ENCODE data around the gene TTC33. TPM values are rescaled to one million over a fixed set of nuclear protein-coding genes. Genes with fewer than 3 reads are reported as not detected.

The TTC33 gene
- total RNA-seq, 1 donor from 2014 or later: 18.5 TPM

GRCh38 chr5:40556811-40557210 is 198.9 kb downstream of the TTC33 start:
- Mint-ChIP-seq H3K27ac (ENCODE audit: unreplicated experiment) (no peak overlapping the region), H3K4me3 (no peak overlapping the region), H3K4me1 (peaks cover 33% of the 10 kb centered on the region), H3K36me3 (ENCODE audit: low read depth) (no peaks in the 10 kb centered on the region), H3K27me3 (ENCODE audit: low read depth) (no peaks in the 10 kb centered on the region), H3K9me3 (no peaks in the 10 kb centered on the region)
- no peak for TF ChIP-seq CTCF (conservative IDR thresholded peaks at IDR 0.05)
- DNase-seq (ENCODE audit: low read depth, low spot score): no peak

GRCh38 chr5:40555886-40556285 is 199.9 kb downstream of the TTC33 start:
- Mint-ChIP-seq H3K4me1 (peaks cover 33% of the 10 kb centered on the region), H3K27me3 (ENCODE audit: low read depth) (no peaks in the 10 kb centered on the region), H3K36me3 (ENCODE audit: low read depth) (no peaks in the 10 kb centered on the region), H3K9me3 (no peaks in the 10 kb centered on the region), H3K4me3 (no peak overlapping the region), H3K27ac (ENCODE audit: unreplicated experiment) (no peak overlapping the region)
- DNase-seq (ENCODE audit: low read depth, low spot score): no peak
- no peak for TF ChIP-seq CTCF (conservative IDR thresholded peaks at IDR 0.05)

- peaks cover 33% of the 10 kb centered on the region for H3K4me1 Mint-ChIP-seq
- peaks cover 3% of the 10 kb centered on the region for H3K36me3 Mint-ChIP-seq (ENCODE audit: low read depth)
- DNase-seq (ENCODE audit: low read depth, low spot score): no peak
- H3K4me3 Mint-ChIP-seq: no peak overlapping the region
- H3K27me3 Mint-ChIP-seq (ENCODE audit: low read depth): no peaks in the 10 kb centered on the region
- no peak for TF ChIP-seq CTCF (conservative IDR thresholded peaks at IDR 0.05)
- H3K27ac Mint-ChIP-seq (ENCODE audit: unreplicated experiment): no peak overlapping the region
- no peaks in the 10 kb centered on the region for H3K9me3 Mint-ChIP-seq
Measured at GRCh38 chr5:40554813-40555212, 200.9 kb downstream of the TTC33 start.

GRCh38 chr5:40554054-40554453 is 201.7 kb downstream of the TTC33 start:
- H3K27me3 Mint-ChIP-seq (ENCODE audit: low read depth): no peaks in the 10 kb centered on the region
- H3K4me1 Mint-ChIP-seq: peaks cover 33% of the 10 kb centered on the region
- no peak for TF ChIP-seq CTCF (conservative IDR thresholded peaks at IDR 0.05)
- no peak for DNase-seq (ENCODE audit: low read depth, low spot score)
- peaks cover 3% of the 10 kb centered on the region for H3K36me3 Mint-ChIP-seq (ENCODE audit: low read depth)
- no peaks in the 10 kb centered on the region for H3K9me3 Mint-ChIP-seq
- H3K27ac Mint-ChIP-seq (ENCODE audit: unreplicated experiment): no peak overlapping the region
- H3K4me3 Mint-ChIP-seq: no peak overlapping the region

GRCh38 chr5:40552981-40553380 is 202.8 kb downstream of the TTC33 start:
- Mint-ChIP-seq H3K27me3 (ENCODE audit: low read depth) (no peaks in the 10 kb centered on the region), H3K4me1 (peaks cover 36% of the 10 kb centered on the region), H3K27ac (ENCODE audit: unreplicated experiment) (no peak overlapping the region), H3K4me3 (no peak overlapping the region), H3K9me3 (no peaks in the 10 kb centered on the region), H3K36me3 (ENCODE audit: low read depth) (peaks cover 3% of the 10 kb centered on the region)
- no peak for DNase-seq (ENCODE audit: low read depth, low spot score)
- TF ChIP-seq CTCF (conservative IDR thresholded peaks at IDR 0.05): no peak

Data from neural crest cell (in vitro differentiated cells).